Measurements from ENCODE around the gene LAMC1. TPM values are rescaled to one million over a fixed set of nuclear protein-coding genes. Genes with fewer than 3 reads are reported as not detected.

The LAMC1 gene
- total and polyA plus RNA-seq, 2 experiments from 2014 or later: 18.4 to 116 TPM

DNA sequence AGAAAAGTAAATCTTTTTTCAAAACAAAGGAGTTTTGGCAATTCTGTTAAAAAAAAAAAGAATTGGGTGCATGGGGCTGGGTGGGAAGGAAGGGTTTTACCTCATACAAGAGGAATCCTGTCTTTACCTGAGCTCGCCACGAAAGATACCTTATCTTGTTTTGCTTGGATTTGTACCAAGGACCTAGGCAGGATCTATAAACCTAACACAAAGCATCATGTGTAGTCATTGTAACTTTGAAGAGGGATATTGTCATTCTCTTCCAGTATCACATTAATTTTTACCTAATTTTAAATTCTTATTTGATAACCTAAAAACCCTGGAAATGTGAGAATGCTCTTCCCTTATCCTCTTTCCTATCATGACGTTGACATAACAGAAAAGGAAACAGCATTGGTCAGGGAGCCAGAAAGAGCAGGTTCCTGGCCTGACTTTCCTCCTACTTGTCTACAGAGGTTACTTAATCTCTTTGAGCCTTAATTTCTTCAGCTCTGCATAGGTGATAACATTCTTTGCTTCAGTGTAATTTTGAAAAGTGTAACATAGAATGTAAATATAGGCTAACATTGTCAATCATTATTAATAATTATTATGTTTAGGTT, 4.0 kb upstream of the LAMC1 start:
- Histone ChIP-seq H3K4me3 (no peak overlapping the region), H3K27me3 (ENCODE audit: insufficient read depth) (no peaks in the 10 kb centered on the region), H3K4me1 (ENCODE audit: insufficient read depth) (peaks cover 6% of the 10 kb centered on the region; the same call in 1 of the 2 replicates), H3K36me3 (ENCODE audit: insufficient read depth) (no peaks in the 10 kb centered on the region), H3F3A (replicated peaks; ENCODE audit: low read depth) (peaks cover 4% of the 10 kb centered on the region; the same call in 1 of the 2 replicates), H3K4me2 (no peak overlapping the region), H3K27ac (ENCODE audit: low read depth) (no peak overlapping the region), H2AFZ (no peak overlapping the region), H3K9me2 (ENCODE audit: insufficient read depth) (no peaks in the 10 kb centered on the region), H3K79me2 (replicated peaks; ENCODE audit: insufficient read depth) (peaks cover 2% of the 10 kb centered on the region), H4K20me1 (replicated peaks; ENCODE audit: insufficient read depth) (peaks cover under 1% of the 10 kb centered on the region; the same call in 1 of the 2 replicates)
- TF ChIP-seq ZNF331 (CRISPR knock-in tag; IDR thresholded peaks at IDR 0.05; ENCODE audit: low read depth) (no peak), CREB1 (CRISPR knock-in tag; IDR thresholded peaks at IDR 0.05; ENCODE audit: low read depth) (no peak), POLR2AphosphoS5 (IDR thresholded peaks at IDR 0.05; ENCODE audit: low read depth) (no peak), EZH2 (IDR thresholded peaks at IDR 0.05; ENCODE audit: low read depth, unreplicated experiment) (no peak), NANOG (IDR thresholded peaks at IDR 0.05; ENCODE audit: borderline replicate concordance) (no peak), STAT1 (IDR thresholded peaks at IDR 0.05; ENCODE audit: unreplicated experiment) (no peak), JUNB (IDR thresholded peaks at IDR 0.05; ENCODE audit: unreplicated experiment) (no peak), ZNF114 (CRISPR knock-in tag; IDR thresholded peaks at IDR 0.05) (no peak), EZH2phosphoT487 (IDR thresholded peaks at IDR 0.05; ENCODE audit: unreplicated experiment) (no peak)
- TF ChIP-seq, protein P1, sequence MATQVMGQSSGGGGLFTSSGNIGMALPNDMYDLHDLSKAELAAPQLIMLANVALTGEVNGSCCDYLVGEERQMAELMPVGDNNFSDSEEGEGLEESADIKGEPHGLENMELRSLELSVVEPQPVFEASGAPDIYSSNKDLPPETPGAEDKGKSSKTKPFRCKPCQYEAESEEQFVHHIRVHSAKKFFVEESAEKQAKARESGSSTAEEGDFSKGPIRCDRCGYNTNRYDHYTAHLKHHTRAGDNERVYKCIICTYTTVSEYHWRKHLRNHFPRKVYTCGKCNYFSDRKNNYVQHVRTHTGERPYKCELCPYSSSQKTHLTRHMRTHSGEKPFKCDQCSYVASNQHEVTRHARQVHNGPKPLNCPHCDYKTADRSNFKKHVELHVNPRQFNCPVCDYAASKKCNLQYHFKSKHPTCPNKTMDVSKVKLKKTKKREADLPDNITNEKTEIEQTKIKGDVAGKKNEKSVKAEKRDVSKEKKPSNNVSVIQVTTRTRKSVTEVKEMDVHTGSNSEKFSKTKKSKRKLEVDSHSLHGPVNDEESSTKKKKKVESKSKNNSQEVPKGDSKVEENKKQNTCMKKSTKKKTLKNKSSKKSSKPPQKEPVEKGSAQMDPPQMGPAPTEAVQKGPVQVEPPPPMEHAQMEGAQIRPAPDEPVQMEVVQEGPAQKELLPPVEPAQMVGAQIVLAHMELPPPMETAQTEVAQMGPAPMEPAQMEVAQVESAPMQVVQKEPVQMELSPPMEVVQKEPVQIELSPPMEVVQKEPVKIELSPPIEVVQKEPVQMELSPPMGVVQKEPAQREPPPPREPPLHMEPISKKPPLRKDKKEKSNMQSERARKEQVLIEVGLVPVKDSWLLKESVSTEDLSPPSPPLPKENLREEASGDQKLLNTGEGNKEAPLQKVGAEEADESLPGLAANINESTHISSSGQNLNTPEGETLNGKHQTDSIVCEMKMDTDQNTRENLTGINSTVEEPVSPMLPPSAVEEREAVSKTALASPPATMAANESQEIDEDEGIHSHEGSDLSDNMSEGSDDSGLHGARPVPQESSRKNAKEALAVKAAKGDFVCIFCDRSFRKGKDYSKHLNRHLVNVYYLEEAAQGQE (IDR thresholded peaks at IDR 0.05; ENCODE audit: unreplicated experiment): no peak
- TF ChIP-seq, protein P2, sequence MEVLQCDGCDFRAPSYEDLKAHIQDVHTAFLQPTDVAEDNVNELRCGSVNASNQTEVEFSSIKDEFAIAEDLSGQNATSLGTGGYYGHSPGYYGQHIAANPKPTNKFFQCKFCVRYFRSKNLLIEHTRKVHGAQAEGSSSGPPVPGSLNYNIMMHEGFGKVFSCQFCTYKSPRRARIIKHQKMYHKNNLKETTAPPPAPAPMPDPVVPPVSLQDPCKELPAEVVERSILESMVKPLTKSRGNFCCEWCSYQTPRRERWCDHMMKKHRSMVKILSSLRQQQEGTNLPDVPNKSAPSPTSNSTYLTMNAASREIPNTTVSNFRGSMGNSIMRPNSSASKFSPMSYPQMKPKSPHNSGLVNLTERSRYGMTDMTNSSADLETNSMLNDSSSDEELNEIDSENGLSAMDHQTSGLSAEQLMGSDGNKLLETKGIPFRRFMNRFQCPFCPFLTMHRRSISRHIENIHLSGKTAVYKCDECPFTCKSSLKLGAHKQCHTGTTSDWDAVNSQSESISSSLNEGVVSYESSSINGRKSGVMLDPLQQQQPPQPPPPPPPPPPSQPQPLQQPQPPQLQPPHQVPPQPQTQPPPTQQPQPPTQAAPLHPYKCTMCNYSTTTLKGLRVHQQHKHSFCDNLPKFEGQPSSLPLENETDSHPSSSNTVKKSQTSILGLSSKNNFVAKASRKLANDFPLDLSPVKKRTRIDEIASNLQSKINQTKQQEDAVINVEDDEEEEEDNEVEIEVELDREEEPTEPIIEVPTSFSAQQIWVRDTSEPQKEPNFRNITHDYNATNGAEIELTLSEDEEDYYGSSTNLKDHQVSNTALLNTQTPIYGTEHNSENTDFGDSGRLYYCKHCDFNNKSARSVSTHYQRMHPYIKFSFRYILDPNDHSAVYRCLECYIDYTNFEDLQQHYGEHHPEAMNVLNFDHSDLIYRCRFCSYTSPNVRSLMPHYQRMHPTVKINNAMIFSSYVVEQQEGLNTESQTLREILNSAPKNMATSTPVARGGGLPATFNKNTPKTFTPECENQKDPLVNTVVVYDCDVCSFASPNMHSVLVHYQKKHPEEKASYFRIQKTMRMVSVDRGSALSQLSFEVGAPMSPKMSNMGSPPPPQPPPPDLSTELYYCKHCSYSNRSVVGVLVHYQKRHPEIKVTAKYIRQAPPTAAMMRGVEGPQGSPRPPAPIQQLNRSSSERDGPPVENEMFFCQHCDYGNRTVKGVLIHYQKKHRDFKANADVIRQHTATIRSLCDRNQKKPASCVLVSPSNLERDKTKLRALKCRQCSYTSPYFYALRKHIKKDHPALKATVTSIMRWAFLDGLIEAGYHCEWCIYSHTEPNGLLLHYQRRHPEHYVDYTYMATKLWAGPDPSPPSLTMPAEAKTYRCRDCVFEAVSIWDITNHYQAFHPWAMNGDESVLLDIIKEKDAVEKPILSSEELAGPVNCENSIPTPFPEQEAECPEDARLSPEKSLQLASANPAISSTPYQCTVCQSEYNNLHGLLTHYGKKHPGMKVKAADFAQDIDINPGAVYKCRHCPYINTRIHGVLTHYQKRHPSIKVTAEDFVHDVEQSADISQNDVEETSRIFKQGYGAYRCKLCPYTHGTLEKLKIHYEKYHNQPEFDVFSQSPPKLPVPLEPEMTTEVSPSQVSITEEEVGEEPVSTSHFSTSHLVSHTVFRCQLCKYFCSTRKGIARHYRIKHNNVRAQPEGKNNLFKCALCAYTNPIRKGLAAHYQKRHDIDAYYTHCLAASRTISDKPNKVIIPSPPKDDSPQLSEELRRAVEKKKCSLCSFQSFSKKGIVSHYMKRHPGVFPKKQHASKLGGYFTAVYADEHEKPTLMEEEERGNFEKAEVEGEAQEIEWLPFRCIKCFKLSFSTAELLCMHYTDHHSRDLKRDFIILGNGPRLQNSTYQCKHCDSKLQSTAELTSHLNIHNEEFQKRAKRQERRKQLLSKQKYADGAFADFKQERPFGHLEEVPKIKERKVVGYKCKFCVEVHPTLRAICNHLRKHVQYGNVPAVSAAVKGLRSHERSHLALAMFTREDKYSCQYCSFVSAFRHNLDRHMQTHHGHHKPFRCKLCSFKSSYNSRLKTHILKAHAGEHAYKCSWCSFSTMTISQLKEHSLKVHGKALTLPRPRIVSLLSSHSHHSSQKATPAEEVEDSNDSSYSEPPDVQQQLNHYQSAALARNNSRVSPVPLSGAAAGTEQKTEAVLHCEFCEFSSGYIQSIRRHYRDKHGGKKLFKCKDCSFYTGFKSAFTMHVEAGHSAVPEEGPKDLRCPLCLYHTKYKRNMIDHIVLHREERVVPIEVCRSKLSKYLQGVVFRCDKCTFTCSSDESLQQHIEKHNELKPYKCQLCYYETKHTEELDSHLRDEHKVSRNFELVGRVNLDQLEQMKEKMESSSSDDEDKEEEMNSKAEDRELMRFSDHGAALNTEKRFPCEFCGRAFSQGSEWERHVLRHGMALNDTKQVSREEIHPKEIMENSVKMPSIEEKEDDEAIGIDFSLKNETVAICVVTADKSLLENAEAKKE (CRISPR knock-in tag; IDR thresholded peaks at IDR 0.05): no peak
- TF ChIP-seq, protein P3, sequence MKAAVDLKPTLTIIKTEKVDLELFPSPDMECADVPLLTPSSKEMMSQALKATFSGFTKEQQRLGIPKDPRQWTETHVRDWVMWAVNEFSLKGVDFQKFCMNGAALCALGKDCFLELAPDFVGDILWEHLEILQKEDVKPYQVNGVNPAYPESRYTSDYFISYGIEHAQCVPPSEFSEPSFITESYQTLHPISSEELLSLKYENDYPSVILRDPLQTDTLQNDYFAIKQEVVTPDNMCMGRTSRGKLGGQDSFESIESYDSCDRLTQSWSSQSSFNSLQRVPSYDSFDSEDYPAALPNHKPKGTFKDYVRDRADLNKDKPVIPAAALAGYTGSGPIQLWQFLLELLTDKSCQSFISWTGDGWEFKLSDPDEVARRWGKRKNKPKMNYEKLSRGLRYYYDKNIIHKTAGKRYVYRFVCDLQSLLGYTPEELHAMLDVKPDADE (IDR thresholded peaks at IDR 0.05): no peak
- TF ChIP-seq, protein P4, sequence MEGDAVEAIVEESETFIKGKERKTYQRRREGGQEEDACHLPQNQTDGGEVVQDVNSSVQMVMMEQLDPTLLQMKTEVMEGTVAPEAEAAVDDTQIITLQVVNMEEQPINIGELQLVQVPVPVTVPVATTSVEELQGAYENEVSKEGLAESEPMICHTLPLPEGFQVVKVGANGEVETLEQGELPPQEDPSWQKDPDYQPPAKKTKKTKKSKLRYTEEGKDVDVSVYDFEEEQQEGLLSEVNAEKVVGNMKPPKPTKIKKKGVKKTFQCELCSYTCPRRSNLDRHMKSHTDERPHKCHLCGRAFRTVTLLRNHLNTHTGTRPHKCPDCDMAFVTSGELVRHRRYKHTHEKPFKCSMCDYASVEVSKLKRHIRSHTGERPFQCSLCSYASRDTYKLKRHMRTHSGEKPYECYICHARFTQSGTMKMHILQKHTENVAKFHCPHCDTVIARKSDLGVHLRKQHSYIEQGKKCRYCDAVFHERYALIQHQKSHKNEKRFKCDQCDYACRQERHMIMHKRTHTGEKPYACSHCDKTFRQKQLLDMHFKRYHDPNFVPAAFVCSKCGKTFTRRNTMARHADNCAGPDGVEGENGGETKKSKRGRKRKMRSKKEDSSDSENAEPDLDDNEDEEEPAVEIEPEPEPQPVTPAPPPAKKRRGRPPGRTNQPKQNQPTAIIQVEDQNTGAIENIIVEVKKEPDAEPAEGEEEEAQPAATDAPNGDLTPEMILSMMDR (conservative IDR thresholded peaks at IDR 0.05; ENCODE audit: low read depth in 2 of 2): no peak
- H3K4me1 Mint-ChIP-seq: peaks cover 22% of the 10 kb centered on the region
- peaks cover 8% of the 10 kb centered on the region for H3K27me3 Mint-ChIP-seq (ENCODE audit: insufficient read depth, low read depth, poor library complexity)
- no peak overlapping the region for H3K27ac Mint-ChIP-seq
- no peaks in the 10 kb centered on the region for H3K9me3 Mint-ChIP-seq
- no peaks in the 10 kb centered on the region; the same call in 2 of the 3 replicates for H3K36me3 Mint-ChIP-seq (ENCODE audit: low read depth)
- ATAC-seq (no peak), DNase-seq (ENCODE audit: low spot score) (no peak)
- no peak overlapping the region for H3K4me3 Mint-ChIP-seq

Measured in GM23338 (cell line).